GM12878 (cell line): ENCODE measurements around the gene PCK2. TPM values are rescaled to one million over a fixed set of nuclear protein-coding genes. Genes with fewer than 3 reads are reported as not detected.

Source experiments
- DPF2 ChIP-seq: fragments of 450-650 bp; IDR thresholded peaks from 2 replicates; pipeline ENCODE4 v1.6.1; 2017; ENCODE audit warnings: mild to moderate bottlenecking
- HCFC1 ChIP-seq: fragments of 150-350 bp; IDR thresholded peaks from 2 replicates; pipeline ENCODE4 v1.6.1; 2014; ENCODE audit warnings: low read length
- NFIC ChIP-seq: IDR thresholded peaks from 2 replicates; pipeline ENCODE4 v1.6.1; 2012; ENCODE audit warnings: low read depth, mild to moderate bottlenecking, inconsistent platforms, low read length, moderate library complexity
- SMARCA5 ChIP-seq: fragments of 450-650 bp; IDR thresholded peaks from 2 replicates; pipeline ENCODE4 v1.6.1; 2017; ENCODE audit warnings: mild to moderate bottlenecking
- SPI1 ChIP-seq: IDR thresholded peaks from 2 replicates; pipeline ENCODE4 v1.6.1; 2011; ENCODE audit warnings: low read depth, mild to moderate bottlenecking, low read length, moderate library complexity, borderline replicate concordance; ENCODE audit not compliant: insufficient read depth
- ZSCAN29 ChIP-seq: fragments of 450-650 bp; IDR thresholded peaks from 2 replicates; pipeline ENCODE4 v1.6.1; 2017; ENCODE audit warnings: mild to moderate bottlenecking, moderate library complexity
- ZZZ3 ChIP-seq: IDR thresholded peaks from 2 replicates; pipeline ENCODE4 v1.6.1; 2011; ENCODE audit warnings: low read depth; ENCODE audit not compliant: control insufficient read depth, insufficient read length
- polyA plus RNA-seq, 11 experiments: library from polyadenylated mRNA; depleted of rRNA in 4 of 11; unstranded in 6 of 11; stranded (reverse) in 5 of 11; fragments of >200 nt; fragmentation: Nextera tagmentation in 4 of 11; fragmentation: Illumina TruSeq in 1 of 11; extraction: Ambion mirVana in 4 of 11; extraction: Trizol in 1 of 11; gene quantifications; 1 replicate in 1 of 11; 2 replicates in 10 of 11; pipeline versions ENCODE4 v1.2.1 to v1.2.3, GENCODE V29; 2011 to 2016; ENCODE audit warnings: inconsistent platforms in 2 of 11, missing spikeins in 2 of 11, low read depth in 1 of 11
- total RNA-seq, 4 experiments: library from RNA; depleted of rRNA in 3 of 4; stranded (reverse); fragments of >200 nt in 3 of 4; fragmentation: Illumina TruSeq in 1 of 4; extraction: Trizol in 1 of 4; gene quantifications; 2 replicates each; pipeline versions ENCODE4 v1.2.1 to v1.2.3, GENCODE V29; 2013 to 2021
- TF ChIP-seq, protein P1 (sequence below): fragments of 150-350 bp; IDR thresholded peaks from 2 replicates; pipeline ENCODE4 v1.6.1; 2014; ENCODE audit warnings: mild to moderate bottlenecking, low read depth, low read length
- TF ChIP-seq, protein P2 (sequence below): fragments of 450-650 bp; IDR thresholded peaks from 2 replicates; pipeline ENCODE4 v1.6.1; 2018; ENCODE audit warnings: mild to moderate bottlenecking, low read depth, moderate library complexity; ENCODE audit not compliant: partially characterized antibody

Gene PCK2
- total and polyA plus RNA-seq, 10 of the 15 experiments (the other 5 are each of a cell fraction or from before 2014, with no cell fraction given) = 6.6 to 110 (median 44.6) TPM

DNA sequence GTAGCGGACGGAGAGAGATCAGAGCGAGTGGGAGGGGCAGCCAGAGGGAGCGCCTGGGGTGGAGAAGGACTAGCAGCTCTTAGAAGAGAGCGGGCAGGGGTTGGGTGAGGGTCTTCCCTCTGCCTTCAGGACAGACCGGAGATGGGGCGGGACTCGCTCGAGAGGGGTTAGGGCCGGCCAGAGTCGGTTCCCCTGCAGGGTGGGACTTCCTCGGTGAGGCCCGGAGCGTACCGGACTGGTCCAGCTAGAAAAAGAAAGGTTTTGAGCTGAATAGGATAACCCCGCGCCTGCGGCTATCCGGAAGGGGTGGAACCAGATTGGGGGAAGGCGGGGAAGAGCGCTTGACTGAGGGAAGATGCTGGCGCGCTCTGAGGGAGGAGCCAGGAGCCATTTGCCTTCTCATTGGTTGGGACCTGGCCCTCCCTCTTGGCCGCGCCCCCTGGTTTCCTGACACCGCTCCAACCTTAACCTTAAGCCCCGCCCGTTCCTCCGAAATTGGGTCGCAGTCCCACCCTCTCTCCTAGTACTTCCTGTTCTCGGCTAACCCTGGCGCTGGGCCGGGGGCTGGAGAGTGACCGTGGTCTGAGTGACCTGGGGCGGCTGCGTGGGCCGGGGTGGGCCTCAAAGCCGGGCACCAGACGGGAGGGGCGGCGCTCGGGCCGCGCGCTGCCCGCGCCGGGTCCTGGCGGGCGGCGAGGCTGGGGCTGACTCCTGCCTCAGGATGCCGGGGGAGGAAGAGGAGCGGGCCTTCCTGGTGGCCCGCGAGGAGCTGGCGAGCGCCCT lies 53.1 kb downstream of the PCK2 start, which contains the start of gene RNF31 (continued):
- TF ChIP-seq SMARCA5 (peak; percentile 50; the same call in 1 of the 2 replicates), ZZZ3 (no peak), DPF2 (peak; percentile 44), NFIC (no peak), ZSCAN29 (no peak), HCFC1 (no peak), SPI1 (no peak)
- TF ChIP-seq, protein P1, sequence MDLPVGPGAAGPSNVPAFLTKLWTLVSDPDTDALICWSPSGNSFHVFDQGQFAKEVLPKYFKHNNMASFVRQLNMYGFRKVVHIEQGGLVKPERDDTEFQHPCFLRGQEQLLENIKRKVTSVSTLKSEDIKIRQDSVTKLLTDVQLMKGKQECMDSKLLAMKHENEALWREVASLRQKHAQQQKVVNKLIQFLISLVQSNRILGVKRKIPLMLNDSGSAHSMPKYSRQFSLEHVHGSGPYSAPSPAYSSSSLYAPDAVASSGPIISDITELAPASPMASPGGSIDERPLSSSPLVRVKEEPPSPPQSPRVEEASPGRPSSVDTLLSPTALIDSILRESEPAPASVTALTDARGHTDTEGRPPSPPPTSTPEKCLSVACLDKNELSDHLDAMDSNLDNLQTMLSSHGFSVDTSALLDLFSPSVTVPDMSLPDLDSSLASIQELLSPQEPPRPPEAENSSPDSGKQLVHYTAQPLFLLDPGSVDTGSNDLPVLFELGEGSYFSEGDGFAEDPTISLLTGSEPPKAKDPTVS = no peak
- TF ChIP-seq, protein P2, sequence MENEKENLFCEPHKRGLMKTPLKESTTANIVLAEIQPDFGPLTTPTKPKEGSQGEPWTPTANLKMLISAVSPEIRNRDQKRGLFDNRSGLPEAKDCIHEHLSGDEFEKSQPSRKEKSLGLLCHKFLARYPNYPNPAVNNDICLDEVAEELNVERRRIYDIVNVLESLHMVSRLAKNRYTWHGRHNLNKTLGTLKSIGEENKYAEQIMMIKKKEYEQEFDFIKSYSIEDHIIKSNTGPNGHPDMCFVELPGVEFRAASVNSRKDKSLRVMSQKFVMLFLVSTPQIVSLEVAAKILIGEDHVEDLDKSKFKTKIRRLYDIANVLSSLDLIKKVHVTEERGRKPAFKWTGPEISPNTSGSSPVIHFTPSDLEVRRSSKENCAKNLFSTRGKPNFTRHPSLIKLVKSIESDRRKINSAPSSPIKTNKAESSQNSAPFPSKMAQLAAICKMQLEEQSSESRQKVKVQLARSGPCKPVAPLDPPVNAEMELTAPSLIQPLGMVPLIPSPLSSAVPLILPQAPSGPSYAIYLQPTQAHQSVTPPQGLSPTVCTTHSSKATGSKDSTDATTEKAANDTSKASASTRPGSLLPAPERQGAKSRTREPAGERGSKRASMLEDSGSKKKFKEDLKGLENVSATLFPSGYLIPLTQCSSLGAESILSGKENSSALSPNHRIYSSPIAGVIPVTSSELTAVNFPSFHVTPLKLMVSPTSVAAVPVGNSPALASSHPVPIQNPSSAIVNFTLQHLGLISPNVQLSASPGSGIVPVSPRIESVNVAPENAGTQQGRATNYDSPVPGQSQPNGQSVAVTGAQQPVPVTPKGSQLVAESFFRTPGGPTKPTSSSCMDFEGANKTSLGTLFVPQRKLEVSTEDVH = peak; percentile 23
